Mesendoderm (in vitro differentiated cells): ENCODE results near the gene SEL1L3.

Experiments
- DNase-seq: peaks from one replicate; pipeline ENCODE4 v3.0.0; 2013
- H2AK5ac ChIP-seq: 2 replicates; pipeline ENCODE4 v1.6.1; 2013; ENCODE audit warnings: low read length, inconsistent platforms
- H2BK120ac ChIP-seq: 2 replicates; pipeline ENCODE4 v1.6.1; 2013; ENCODE audit warnings: low read depth, mild to moderate bottlenecking, low read length, moderate library complexity, mixed read lengths
- H2BK15ac ChIP-seq: replicated peaks from 2 replicates; pipeline ENCODE4 v1.6.1; 2013; ENCODE audit warnings: low read depth, mild to moderate bottlenecking, moderate library complexity
- H2BK5ac ChIP-seq: 2 replicates; pipeline ENCODE4 v1.6.1; 2013; ENCODE audit warnings: low read length, inconsistent platforms
- H3K18ac ChIP-seq: 2 replicates; pipeline ENCODE4 v1.6.1; 2013; ENCODE audit warnings: mild to moderate bottlenecking, low read length, mixed read lengths
- H3K23ac ChIP-seq: one replicate; pipeline ENCODE4 v1.6.1; 2013; ENCODE audit warnings: low read length
- H3K27ac ChIP-seq: 2 replicates; pipeline ENCODE4 v1.5.1; 2013; ENCODE audit warnings: low read depth, mild to moderate bottlenecking, inconsistent platforms, low read length, moderate library complexity
- H3K27me3 ChIP-seq: 2 replicates; pipeline ENCODE4 v1.6.1; 2013; ENCODE audit warnings: low read length, control low read depth, mild to moderate bottlenecking, inconsistent platforms; ENCODE audit not compliant: insufficient read depth, poor library complexity
- H3K36me3 ChIP-seq: 2 replicates; pipeline ENCODE4 v1.6.1; 2013; ENCODE audit warnings: low read length, inconsistent platforms; ENCODE audit not compliant: control insufficient read depth, insufficient read depth
- H3K4ac ChIP-seq: one replicate; pipeline ENCODE4 v1.6.1; 2013; ENCODE audit warnings: low read depth, mild to moderate bottlenecking, low read length, moderate library complexity
- H3K4me1 ChIP-seq: 2 replicates; pipeline ENCODE4 v1.6.1; 2013; ENCODE audit warnings: low read depth, low read length, inconsistent platforms; ENCODE audit not compliant: control insufficient read depth
- H3K4me2 ChIP-seq: 2 replicates; pipeline ENCODE4 v1.6.1; 2013; ENCODE audit warnings: low read length
- H3K4me3 ChIP-seq: 2 replicates; pipeline ENCODE4 v1.5.1; 2013; ENCODE audit warnings: mild to moderate bottlenecking, low read length
- H3K56ac ChIP-seq: one replicate; pipeline ENCODE4 v1.6.1; 2013; ENCODE audit warnings: low read length
- H3K79me1 ChIP-seq: 2 replicates; pipeline ENCODE4 v1.6.1; 2013; ENCODE audit warnings: low read length, inconsistent platforms
- H3K79me2 ChIP-seq: 2 replicates; pipeline ENCODE4 v1.6.1; 2013; ENCODE audit warnings: mild to moderate bottlenecking, low read length; ENCODE audit not compliant: control insufficient read depth, insufficient read depth
- H3K9ac ChIP-seq: 2 replicates; pipeline ENCODE4 v1.6.1; 2013; ENCODE audit warnings: low read length, inconsistent platforms
- H4K5ac ChIP-seq: one replicate; pipeline ENCODE4 v1.6.1; 2013; ENCODE audit warnings: low read length
- H4K8ac ChIP-seq: one replicate; pipeline ENCODE4 v1.6.1; 2013; ENCODE audit warnings: low read depth, mild to moderate bottlenecking, control low read depth, low read length, moderate library complexity
- WGBS: extraction: QIAGEN DNeasy Blood & Tissue Kit; methylation state at CpG from one replicate; pipeline ENCODE4 v1.1.7; 2013; ENCODE audit warnings: low lambda C conversion rate, missing lambda C conversion rate; ENCODE audit not compliant: insufficient coverage; ENCODE audit errors: extremely low coverage; 5-methylcytosine and 5-hydroxymethylcytosine counted together

SEL1L3 gene

DNA sequence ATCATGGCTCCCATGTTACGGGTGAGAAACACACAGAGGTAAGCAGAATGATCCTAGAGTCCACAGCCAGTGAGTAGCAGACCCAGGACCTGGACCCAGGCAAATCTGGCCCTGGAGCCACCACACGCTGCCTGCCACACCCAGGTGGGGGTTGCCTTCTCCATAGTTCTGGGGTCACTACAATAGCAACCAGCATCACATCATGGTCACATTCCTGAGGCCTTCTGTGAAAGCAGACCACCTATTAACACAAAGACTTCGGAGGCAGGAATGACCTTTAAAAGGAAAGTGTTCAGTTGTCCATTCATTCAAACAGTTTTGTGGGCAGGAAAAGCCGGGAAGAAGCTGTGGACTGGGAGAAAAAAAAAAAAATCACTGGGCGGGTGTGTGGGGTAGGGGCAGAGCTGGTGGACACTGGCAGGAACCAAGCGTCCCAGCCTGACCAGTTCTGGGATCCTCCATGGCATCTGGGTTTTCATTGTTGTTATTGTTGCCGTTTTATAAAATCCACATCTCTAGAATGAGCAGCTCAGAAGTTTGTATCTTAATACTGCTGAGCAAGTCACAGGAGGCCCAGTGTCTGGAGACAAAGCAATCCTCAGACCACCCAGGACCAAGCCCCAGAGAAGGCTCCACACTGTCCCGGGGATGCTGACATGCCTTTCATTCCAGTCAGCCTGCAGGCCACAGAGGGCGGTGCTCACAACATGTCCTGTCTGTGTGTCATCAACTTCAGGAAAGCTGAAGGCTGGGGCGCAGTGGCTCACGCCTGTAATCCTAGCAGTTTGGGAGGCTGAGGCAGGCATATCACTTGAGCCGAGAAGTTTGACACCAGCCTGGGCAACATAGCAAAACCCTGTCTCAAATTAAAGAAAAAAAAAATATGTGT, 67.0 kb downstream of the SEL1L3 start:
- Histone ChIP-seq H2AK5ac (peak overlapping the region; percentile 74), H3K56ac (no peak overlapping the region), H3K36me3 (no peaks in the 10 kb centered on the region), H3K27ac (peak overlapping the region; percentile 49), H2BK5ac (peak overlapping the region; percentile 5), H3K27me3 (no peaks in the 10 kb centered on the region), H3K4ac (no peak overlapping the region), H3K79me1 (no peaks in the 10 kb centered on the region), H2BK15ac (no peak overlapping the region), H2BK120ac (peak overlapping the region; percentile 56), H4K8ac (no peak overlapping the region), H3K18ac (peak overlapping the region; percentile 61), H3K4me3 (no peak overlapping the region), H3K23ac (no peak overlapping the region), H3K4me2 (no peak overlapping the region), H4K5ac (no peak overlapping the region), H3K79me2 (no peaks in the 10 kb centered on the region), H3K4me1 (peaks cover 2% of the 10 kb centered on the region), H3K9ac (no peak overlapping the region)
- peak; percentile 97 for DNase-seq
- no CpG with 5 or more reads among the region's 12 CpGs for WGBS

DNA sequence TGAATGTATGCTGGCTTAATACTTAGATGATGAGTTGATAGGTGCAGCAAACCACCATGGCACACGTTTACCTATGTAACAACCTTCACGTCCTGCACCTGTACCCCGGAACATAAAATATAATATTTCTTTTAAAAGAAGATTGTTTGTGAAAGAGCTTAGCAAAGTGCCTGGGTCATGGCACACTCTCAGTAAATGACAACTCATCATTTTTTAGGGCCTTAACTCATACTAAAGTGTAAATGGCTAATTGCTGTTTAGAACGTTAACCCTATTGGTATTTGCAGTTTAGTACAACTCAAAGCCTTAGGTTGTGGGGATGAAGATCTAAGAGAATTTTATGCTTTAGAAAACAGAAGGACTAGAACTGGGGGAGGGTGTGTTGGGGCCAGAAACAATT, 67.7 kb downstream of the SEL1L3 start:
- no peak overlapping the region for H2BK120ac ChIP-seq
- peaks cover 2% of the 10 kb centered on the region for H3K4me1 ChIP-seq
- no peaks in the 10 kb centered on the region for H3K27me3 ChIP-seq
- no peak overlapping the region for H3K56ac ChIP-seq
- no peak overlapping the region for H2BK15ac ChIP-seq
- no peaks in the 10 kb centered on the region for H3K79me1 ChIP-seq
- H3K36me3 ChIP-seq, result no peaks in the 10 kb centered on the region
- no peak overlapping the region for H3K23ac ChIP-seq
- H3K27ac ChIP-seq, result peak overlapping the region; percentile 49
- DNase-seq, result no peak
- no peak overlapping the region for H3K4ac ChIP-seq
- H4K8ac ChIP-seq, result no peak overlapping the region
- no peak overlapping the region for H2BK5ac ChIP-seq
- H3K79me2 ChIP-seq, result no peaks in the 10 kb centered on the region
- H3K18ac ChIP-seq, result no peak overlapping the region
- H3K9ac ChIP-seq, result no peak overlapping the region
- H4K5ac ChIP-seq, result no peak overlapping the region
- WGBS, result no CpG with 5 or more reads among the region's 4 CpGs
- no peak overlapping the region for H2AK5ac ChIP-seq
- no peak overlapping the region for H3K4me3 ChIP-seq
- H3K4me2 ChIP-seq, result no peak overlapping the region

DNA sequence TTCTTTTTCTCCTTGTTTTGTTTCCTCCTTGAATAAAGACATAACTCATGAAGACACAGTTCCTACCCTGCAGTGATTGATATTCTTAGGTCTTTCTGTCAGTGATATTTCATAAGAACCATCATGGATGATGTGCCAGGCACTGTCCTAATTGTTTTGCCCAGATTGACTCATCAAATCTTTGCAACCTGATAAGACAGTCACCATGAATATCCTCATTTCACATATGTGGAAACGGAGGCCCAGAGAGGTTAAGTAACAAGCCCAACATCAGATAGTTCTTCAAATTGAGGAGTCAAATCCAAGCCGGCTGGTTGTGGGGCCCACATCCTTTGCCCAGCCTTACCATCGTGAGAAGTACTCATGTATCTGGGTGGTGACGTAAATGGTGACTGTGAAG, 69.9 kb downstream of the SEL1L3 start:
- DNase-seq, result no peak
- H2BK120ac ChIP-seq, result no peak overlapping the region

DNA sequence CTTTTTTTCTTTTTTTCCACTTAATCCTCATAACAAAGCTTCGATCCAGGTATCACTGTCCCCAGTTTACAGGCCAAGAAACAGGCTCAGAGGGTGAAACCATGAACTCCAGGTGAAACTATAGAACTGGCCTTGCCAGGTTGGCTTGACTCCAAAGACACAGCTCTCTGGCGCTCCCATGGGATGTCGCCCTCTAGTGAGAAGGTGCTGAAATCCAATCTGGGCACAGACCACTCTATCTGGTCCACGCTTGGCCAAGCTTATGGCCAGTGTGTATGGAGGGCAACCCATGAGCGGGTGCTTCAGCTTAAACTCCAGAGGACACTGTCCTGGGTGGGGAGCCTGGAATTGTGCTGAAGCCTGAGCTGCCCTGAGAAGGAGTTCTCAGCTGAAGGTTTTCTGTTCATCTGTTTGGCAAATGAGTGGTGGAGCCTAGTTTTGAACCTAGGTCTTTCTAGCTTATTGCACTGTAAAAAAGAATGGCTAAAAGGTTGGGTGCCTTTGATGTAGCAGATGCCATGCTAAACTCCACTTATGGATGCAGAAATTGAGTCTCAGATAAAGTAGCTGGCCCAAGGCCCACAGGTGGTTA, 70.5 kb downstream of the SEL1L3 start:
- no peaks in the 10 kb centered on the region for H3K27me3 ChIP-seq
- H2AK5ac ChIP-seq, result no peak overlapping the region
- no peaks in the 10 kb centered on the region for H3K79me1 ChIP-seq
- no peak overlapping the region for H3K23ac ChIP-seq
- H3K9ac ChIP-seq, result no peak overlapping the region
- no peak overlapping the region for H2BK120ac ChIP-seq
- H3K56ac ChIP-seq, result no peak overlapping the region
- H3K4me1 ChIP-seq, result peaks cover 2% of the 10 kb centered on the region
- H3K4ac ChIP-seq, result no peak overlapping the region
- no CpG with 5 or more reads among the region's 5 CpGs for WGBS
- no peak overlapping the region for H3K4me2 ChIP-seq
- no peaks in the 10 kb centered on the region for H3K36me3 ChIP-seq
- H2BK15ac ChIP-seq, result no peak overlapping the region
- no peaks in the 10 kb centered on the region for H3K79me2 ChIP-seq
- H3K27ac ChIP-seq, result no peak overlapping the region
- no peak overlapping the region for H3K4me3 ChIP-seq
- H4K8ac ChIP-seq, result no peak overlapping the region
- no peak overlapping the region for H3K18ac ChIP-seq
- no peak overlapping the region for H4K5ac ChIP-seq
- DNase-seq, result peak; percentile 68
- no peak overlapping the region for H2BK5ac ChIP-seq

More for the DNA sequence above, 69.9 kb downstream of the SEL1L3 start:
- Histone ChIP-seq H3K36me3 (no peaks in the 10 kb centered on the region), H3K4ac (no peak overlapping the region), H3K23ac (no peak overlapping the region), H3K27me3 (no peaks in the 10 kb centered on the region), H4K8ac (no peak overlapping the region), H3K4me3 (no peak overlapping the region), H2AK5ac (no peak overlapping the region), H3K9ac (no peak overlapping the region), H3K56ac (no peak overlapping the region), H3K79me2 (no peaks in the 10 kb centered on the region), H3K18ac (no peak overlapping the region), H2BK15ac (no peak overlapping the region), H3K4me1 (peaks cover 2% of the 10 kb centered on the region), H3K79me1 (no peaks in the 10 kb centered on the region), H3K27ac (no peak overlapping the region), H3K4me2 (no peak overlapping the region), H4K5ac (no peak overlapping the region), H2BK5ac (no peak overlapping the region)
- WGBS, result no CpG with 5 or more reads among the region's 4 CpGs

DNA sequence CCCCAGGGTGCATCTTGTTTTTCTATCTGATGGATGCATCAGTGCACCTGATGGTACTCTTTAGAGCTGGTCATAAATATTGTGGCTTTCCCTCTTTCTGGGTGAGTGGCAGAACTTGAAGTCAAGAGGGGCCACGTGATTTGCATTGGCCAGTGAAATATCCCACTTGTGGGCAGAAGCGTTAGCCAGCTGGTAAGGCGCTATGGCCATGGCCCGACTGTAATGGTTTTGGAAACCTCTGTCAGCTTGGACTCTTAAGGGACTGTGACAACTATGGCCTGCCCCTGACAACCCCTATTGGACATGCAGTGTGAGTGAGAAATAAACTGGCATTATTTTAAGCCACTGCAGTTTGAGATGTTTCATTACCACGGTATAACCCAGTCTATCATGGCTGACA, 72.8 kb downstream of the SEL1L3 start:
- Histone ChIP-seq H2BK15ac (no peak overlapping the region), H3K36me3 (no peaks in the 10 kb centered on the region), H2BK5ac (no peak overlapping the region), H2AK5ac (no peak overlapping the region), H3K4ac (no peak overlapping the region), H3K4me3 (no peak overlapping the region), H3K27ac (no peak overlapping the region), H3K56ac (no peak overlapping the region), H4K8ac (no peak overlapping the region), H3K79me1 (no peaks in the 10 kb centered on the region), H3K4me1 (no peaks in the 10 kb centered on the region), H3K9ac (no peak overlapping the region), H3K27me3 (no peaks in the 10 kb centered on the region), H2BK120ac (no peak overlapping the region), H3K18ac (no peak overlapping the region), H3K79me2 (no peaks in the 10 kb centered on the region), H4K5ac (no peak overlapping the region), H3K23ac (no peak overlapping the region), H3K4me2 (no peak overlapping the region)
- DNase-seq, result no peak
- no CpG with 5 or more reads among the region's 5 CpGs for WGBS
